Measurements from ENCODE around the gene RMDN2.
A peak's percentile ranks its signal among the peaks of the same experiment; 100 is the strongest.

The RMDN2 gene, protein sequence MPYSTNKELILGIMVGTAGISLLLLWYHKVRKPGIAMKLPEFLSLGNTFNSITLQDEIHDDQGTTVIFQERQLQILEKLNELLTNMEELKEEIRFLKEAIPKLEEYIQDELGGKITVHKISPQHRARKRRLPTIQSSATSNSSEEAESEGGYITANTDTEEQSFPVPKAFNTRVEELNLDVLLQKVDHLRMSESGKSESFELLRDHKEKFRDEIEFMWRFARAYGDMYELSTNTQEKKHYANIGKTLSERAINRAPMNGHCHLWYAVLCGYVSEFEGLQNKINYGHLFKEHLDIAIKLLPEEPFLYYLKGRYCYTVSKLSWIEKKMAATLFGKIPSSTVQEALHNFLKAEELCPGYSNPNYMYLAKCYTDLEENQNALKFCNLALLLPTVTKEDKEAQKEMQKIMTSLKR

DNA sequence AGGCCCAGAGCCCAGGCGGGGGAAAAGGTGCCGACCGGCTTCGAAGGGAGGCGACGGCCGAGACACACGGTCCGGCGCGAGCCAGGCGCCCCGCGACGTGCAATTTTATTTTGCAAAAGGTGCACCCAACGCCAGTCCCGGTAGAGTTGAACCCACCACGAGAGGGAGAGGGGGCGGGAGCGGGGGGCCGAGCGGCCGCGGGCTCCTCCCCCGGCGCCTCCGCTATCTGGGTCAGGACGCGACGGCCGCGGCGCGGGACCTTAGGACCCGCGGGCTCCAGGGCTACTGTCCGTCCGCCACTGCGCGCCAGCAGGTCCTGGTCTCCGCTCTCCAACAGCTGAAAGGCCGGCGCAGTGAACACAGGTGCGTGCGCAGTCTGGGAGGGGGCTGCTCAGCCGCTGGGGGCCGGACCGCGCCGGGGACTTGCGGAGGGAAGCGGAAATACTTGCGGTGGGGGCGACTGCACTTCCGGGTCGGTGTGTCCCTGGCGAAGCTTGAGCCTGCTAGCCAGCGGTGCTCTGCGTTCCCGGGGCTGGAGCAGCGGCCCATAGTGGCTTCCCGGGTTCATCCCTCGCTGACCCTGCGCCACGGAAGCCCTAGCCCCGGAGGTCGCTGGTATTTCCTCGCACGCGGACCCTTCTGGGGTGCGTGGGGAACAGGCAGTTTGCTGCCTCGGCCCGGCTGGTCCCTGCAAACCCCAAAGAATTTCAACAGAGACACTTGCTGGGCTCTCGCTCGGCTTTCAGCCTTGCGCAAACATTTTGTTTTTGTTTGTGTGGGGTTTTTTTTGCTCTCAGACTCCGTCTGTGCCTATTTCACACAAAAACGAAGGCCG lies at the start of gene RMDN2:
RMDN2 (plus strand) TSS at position 225 of the 835 bp plus-strand sequence. CDS start 3,991 bp downstream, outside the sequence.
- peak; percentile 96 for DNase-seq (ENCODE audit: low spot score)

DNA sequence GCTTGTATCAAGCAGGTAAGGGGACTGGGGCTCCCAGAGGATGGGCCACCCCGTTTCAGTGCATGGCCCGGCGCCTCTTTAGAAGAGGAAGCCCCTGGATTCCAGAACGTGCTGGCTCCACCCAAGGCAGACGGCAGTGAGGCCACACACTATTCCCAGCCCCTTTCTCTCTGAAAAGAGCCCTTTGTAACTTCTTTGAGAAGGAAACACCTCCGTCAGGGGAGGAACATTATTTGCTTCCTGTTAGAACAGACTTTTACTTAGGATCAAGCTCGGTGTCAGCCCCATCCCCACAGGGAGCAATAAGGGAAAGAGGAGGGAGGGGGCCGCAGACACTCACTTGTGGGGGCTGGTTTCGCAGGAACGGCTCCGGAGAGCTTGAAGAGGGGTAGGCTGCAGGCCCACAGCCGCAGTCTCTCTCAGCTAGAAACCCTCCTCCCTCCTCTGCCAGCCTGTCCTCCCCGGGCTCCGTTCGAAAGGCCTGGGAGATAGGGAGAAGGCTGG lies 49.6 kb upstream of the RMDN2 start:
- peak; percentile 54 for DNase-seq (ENCODE audit: low spot score)

DNA sequence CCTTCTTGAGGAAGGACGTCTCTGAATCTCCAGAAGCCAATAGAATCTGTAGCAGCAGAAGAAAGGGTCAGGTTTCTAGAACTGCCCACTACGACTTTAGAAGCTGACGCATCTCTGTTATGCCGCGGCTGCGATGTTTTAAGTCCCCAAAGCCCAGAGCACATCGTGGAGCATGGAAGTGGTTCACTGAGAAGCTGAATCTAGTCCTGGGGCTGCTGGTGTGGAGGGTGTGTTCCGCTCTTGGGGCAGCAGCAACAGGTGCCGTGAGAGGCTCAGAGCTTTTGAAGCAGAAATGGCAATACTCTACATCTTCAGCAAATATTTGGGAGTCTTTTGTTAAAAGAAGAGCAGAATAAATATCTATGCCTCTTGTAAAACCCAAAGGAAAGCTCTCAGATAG lies 48.9 kb upstream of the RMDN2 start:
- no peak for DNase-seq (ENCODE audit: low spot score)

DNA sequence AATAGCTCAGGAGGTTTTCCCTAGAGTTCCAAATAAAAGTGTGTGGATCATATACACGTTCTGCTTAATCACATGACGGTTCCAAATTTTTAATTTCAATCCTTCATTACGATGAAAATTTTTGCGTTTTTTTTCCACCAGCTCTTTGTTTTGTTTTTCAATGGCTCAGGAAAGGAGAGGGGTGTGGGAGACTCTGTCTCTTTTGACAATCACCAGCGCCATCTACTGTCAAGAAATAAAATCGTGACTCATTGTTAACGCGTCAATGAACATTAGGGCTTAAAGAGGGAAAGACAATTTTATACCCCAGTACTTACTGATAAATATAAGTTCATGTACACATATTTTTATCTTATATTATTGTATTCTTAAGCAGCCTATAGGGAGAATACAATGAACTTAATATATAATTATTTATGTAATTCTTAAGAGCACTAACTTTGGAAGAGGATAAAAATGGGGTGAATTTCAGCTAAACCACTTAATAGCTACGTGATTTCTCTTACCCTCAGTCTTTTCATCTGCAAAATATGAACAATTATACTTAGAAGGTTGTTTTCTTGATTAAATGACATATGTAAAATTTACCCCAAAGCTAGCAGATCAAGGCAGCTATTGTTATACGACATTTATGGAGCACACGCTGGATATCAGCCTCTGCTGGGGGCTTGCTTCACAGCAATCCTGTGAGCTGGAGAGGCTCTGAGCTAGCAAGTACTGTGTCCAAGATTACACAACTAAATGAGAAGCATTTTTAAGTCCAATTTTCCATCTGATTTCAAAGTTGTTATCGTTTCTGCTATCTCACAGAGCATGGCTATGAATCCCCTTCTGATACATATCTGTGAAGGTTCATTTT lies 47.4 kb upstream of the RMDN2 start:
- no peak for DNase-seq (ENCODE audit: low spot score)

DNA sequence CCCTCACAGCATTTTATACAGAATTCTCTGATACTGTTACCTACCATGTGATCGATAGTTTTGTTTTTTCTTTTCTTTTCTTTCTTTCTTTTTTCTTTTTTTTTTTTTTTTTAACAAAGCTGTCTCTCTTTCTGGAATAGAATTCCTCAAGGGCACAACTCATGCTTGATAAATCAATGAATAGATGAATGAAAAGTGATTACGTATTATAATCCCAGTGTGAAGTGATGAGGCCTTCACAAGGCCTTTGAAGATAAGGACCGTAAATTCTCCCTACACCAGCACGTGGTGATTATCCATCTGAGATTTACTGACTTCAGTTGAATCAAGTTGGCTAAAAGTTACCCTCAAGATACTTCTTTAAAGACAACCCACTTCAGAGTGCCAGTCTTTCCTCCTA lies 46.6 kb upstream of the RMDN2 start:
- DNase-seq (ENCODE audit: low spot score): no peak

DNA sequence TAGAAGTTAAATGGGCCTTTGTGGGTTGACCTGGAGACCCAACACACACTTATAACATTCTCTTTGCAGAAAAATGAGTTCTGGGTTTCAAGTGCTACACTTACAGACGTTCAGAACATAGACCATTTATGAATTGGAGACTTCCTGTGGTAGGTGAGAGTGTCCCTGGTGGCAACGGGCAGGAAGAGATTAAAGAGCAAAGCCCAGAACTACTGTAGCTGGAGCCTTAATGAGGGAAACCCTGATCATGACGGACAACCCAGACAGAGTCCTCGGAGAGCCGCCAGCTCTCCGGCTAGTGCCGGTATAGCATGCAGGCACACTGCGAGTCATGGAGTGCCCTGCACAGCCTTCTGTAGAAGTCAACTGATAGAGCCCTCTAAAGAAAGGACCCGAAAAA lies 44.5 kb upstream of the RMDN2 start:
- no peak for DNase-seq (ENCODE audit: low spot score)

DNA sequence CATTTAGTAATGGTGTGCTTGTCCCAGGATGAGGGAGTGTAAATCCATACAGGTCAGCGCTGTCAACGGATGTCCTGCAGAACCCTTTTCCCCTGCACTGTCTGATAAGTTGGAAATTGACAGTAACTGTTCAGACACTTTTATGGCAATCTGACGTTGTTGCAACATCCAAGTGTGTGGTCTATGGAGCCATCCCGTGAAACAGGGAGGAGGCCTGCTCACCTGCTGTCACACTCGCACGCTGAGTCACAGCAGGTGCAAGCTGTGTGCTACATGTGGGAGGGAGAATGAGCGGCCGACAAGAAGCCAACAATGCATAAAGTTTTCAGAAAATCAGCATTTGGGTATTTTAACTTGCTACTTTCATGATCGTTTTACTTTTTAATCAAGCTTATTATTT lies 43.7 kb upstream of the RMDN2 start:
- no peak for DNase-seq (ENCODE audit: low spot score)

DNA sequence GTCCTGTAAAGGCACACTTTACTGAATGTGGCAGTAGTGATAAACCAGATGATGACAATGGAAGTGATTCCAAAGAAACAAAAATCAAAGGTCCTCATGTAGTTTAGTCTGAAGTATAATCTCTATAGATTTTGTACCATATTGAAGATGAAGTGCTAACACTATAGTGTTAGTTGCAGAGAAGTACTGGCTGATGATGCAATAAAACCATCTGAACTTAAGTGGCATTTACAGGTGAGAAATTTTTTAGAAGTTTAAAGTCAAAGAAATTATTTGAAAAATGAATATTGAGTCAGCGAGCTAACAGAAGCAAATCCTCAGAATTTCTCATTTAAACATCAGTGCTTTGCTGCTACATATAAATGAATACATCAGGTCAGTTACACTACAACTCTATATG lies 43.1 kb upstream of the RMDN2 start:
- no peak for DNase-seq (ENCODE audit: low spot score)

DNA sequence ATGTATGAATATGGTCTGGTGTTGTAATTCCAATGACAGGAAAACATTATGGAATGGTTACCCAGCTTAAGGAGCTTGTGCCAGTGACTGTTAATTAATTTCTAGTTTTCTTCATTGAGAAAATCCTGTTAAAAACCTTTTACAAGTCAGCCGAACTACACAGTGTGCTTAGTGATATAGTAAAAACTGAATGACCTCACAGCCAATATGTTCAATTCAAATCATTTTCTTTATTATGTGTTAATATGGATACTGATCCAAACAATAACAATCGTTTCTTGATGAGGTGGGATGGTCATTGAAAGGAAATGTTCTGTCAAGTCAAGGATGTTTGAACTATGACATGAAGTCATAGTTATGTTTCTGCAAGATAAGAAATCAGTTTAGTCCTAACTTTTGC lies 41.6 kb upstream of the RMDN2 start:
- DNase-seq (ENCODE audit: low spot score): no peak

DNA sequence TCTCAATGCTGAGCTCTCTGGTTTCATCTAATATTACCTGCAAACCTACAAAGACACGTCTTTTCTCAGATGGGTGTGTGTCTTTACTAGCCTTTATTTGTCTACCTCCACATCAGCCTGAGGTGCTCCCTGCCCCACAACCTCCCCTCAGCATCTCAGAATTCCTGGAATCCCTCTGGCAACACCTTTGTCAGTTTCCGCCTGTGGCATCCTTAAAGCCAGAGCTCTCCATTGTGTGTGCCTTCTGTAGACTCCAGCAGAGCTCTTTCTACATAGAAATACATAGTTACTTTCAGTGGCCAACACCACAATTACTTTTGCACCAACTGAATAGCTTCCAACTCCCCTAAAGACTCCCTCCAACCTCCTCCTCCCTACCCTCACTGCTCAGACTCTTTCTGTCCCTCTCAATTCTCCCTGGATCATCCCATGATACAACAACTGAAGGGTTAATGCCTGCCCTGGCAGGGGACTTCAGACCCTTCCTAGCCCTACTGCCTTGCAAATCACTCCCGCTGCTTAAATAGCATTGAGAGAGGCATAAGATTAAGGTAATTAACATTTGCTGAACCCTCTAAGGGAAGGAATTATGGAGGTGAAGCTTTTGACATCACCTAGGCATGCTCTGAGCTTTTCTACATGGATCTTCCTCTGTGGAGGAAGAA lies 39.6 kb upstream of the RMDN2 start:
- no peak for DNase-seq (ENCODE audit: low spot score)

DNA sequence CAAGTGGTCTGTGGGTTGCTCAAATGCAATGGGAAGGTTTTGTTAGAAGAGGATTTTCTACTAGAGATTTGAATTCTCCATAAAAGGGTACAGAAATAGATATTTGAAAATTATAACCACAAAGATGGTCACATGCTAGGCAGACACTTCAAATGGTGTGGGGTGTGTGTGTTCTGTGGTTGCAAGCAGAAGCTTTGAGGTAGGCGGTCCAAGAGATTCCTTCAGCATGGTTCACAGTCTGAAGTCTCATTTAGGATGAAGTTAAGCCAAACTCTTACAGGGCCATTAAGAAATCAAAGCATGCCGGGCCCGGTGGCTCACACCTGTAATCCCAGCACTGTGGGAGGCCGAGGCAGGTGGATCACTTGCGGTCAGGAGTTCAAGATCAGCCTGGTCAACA lies 38.3 kb upstream of the RMDN2 start:
- no peak for DNase-seq (ENCODE audit: low spot score)

DNA sequence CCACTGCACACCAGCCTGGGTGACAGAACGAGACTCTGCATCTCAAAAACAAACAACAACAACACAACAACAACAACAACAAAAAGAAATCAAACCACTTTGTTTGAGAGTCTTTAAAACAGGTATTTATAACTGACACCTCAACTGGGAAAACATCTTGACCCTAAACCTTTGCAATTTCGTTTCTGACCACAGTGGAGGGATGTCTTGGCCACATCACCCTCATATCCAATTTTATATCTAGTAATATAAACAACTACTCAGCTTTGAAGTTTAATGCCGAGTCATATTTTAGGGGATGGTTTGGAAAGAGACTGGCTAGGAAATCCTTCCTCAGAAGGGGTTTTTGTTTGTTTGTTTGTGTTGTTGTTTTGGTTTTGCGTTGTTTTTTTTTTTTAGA lies 37.8 kb upstream of the RMDN2 start:
- DNase-seq (ENCODE audit: low spot score): no peak

DNA sequence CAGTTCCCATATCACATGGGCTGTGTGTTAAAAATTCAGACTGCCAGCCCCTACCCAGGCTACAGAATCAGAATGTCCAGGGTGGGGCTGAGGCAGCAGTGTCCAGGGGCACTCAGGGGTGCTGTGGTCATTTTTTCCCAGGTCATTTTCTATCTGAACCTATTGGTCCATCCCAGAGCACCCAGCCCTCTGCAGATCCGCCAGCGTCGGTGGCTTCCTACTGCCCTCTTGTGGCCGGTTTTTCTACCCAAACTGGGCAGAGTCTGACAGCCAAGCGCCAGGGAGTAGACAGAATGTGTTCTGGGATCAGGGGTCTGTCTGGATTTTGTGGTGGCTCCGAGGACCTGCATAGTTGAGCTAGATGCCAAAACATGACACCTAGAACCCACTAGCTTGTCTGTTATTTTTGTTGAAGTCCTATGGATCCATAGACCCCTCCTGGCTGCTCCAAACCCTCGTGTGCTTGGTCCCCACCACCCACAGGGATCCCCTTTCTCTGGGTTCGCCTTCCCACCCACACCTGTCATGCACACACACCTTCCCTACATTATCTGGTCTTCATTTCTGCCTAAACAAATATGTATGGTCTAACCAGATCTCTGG lies 34.1 kb upstream of the RMDN2 start:
- peak; percentile 82 for DNase-seq (ENCODE audit: low spot score)

DNA sequence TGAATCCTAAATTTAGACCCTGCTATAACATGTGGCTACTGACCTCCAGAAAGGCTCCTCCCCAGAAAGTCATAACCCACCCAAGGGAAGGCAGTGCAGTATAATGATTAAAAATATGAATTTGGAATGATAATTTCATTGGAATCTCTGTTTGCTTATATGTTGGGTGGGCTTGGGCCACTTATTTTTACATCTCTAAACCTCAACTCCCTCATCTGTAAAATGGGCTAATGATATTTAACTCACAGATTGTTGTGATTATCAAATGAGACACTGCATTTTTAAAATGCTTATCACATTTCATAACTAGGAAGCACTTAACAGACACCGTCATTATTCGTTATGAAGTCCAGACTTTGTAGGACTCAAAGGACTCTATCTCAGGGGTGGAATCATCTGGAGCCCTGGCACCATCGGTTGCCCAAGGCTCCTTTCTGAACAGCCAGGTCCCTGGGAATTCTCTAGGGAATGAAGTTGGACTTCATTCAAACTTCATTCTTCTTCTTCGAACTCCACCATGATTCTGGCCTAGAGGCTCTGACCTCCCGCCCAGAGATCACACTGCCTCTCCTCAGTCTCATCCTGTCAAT lies 33.1 kb upstream of the RMDN2 start:
- no peak for DNase-seq (ENCODE audit: low spot score)

DNA sequence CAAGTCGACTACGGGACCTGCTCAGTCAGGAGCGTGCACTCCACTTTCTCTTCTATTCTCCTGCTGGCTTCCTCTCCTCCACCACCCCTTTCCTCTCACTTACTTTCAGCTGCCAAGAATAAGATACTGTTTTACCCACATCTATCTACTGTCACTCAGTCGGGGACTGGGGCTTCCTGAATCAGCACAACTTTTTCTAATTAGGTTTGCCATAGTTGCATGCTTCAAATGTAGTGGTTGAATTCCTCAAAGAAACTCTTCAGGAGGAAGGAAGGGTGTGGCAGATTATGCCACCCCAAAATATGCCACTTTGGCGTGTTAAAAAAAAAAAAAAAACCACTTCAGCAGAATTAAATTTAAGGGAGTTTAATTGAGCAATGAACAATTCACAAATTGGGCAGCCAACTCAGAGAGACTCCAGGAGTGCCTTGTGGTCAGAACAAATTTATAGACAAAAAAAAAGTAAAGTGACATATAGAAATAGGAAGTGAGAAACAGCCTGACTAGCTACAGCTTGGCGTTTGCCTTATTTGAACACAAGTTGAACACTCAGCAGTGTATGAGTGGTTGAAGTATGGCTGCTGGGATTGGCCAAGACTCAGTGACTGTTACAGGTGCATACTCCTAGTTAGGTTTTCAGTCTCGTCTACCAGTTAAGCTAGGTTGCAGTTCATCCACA lies 32.5 kb upstream of the RMDN2 start:
- DNase-seq (ENCODE audit: low spot score): no peak

DNA sequence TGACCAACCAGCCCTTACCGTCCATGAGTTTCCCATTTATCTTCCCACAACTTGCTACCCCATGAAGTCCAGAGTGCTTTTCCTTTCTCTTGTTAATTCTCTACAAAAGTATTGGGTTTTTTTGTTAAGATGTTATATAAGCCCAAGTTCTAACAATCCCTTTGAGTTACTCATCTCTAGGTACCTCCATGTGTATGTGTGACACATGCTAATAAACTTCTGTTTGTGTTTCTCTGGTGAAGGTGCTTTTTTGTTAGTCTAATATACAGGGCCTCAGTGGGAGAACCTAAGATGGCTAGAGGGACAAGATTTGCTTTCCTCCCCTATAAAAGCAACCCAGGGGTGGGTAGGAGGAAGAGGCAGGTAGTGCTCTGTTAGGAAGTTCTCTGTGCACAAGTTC lies 31.8 kb upstream of the RMDN2 start:
- DNase-seq (ENCODE audit: low spot score): no peak

DNA sequence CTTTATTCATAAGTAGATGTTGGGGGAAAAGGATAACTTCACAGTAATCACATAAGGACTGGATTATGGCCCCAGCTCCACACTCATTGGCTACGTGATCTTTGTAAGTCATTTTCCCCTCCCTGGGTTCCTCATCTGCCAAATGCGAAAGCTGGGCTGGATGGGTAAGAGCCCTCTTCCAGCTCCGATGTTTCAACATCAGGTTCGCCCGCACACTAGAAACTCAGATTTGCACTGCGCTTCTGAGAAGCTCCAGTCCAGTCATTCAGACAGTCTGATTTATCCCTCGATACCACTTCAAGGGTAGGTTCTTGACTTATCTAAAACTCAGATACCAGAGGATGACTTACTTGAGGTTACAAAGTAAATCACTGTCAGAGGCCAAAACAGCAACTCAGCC lies 31.0 kb upstream of the RMDN2 start:
- no peak for DNase-seq (ENCODE audit: low spot score)

DNA sequence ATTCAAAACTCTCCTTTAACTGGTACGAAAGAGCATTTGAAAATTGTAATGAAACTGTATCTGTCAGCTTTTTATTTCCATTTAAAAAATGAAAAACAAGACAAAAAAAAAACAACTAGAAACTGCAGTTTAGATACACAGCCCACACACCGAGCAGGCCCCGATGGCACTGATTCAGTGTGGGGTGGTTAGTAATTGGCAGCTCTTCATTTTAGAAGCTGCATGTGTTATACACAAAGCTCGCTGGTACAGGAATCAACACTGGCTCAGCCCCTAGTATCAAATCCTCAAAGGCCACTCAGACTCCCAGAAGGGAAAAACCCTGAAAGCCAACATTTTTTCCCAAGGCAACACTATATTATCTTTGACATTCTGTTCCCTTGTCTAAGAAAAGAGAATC lies 30.5 kb upstream of the RMDN2 start:
- DNase-seq (ENCODE audit: low spot score): no peak

DNA sequence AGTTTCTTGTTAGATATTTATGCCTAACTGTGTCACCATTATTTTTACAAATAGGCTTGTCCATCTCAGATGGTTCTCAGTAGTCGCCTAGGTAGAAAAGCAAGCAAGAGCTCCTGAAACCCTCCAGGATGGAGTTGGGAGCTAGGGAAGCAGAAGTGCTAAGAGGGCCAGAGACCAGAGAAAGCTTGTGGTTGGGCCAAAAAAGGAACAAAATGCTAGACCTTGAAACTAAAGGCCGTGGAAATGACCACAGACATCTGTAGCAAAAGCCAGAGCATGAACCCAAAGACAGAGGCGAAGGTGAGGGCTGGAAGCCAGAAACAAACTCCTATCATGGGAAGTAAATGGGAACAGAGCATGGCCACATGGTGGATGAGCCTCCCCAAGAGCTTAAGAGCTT lies 29.9 kb upstream of the RMDN2 start:
- DNase-seq (ENCODE audit: low spot score): no peak

DNA sequence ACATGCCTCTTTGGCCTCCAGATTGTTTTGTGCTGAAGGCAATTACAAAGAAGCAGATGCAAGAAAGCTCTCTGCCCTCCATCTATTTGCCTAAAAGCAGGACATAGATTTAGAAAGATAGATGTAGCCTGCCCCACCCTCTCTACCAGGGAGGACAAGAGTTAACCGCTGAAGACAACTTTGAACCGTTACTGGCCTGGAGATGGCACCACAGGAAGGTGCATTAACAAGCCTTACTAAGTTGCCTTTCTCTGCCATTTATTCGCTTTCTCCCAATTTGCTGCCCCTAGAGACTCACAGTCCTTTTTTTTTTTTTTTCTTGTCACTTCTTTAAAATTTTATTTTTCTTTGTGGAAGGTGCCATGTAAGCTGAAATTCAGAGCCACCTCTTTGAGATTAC lies 28.8 kb upstream of the RMDN2 start:
- DNase-seq (ENCODE audit: low spot score): no peak

Measured in ecto neural progenitor cell (in vitro differentiated cells).